GM12874 (cell line): ENCODE results near the gene SCAF8.

ENCODE experiments used
- TF ChIP-seq, protein P1 (sequence below): IDR thresholded peaks from 2 replicates; pipeline ENCODE4 v1.5.1; 2011; ENCODE audit warnings: low read depth, mild to moderate bottlenecking, control low read depth, low read length, moderate library complexity; ENCODE audit not compliant: insufficient read depth

SCAF8 gene

GRCh38 chr6:154719854-154720253, 13.4 kb upstream of the SCAF8 start:
- TF ChIP-seq, protein P1, sequence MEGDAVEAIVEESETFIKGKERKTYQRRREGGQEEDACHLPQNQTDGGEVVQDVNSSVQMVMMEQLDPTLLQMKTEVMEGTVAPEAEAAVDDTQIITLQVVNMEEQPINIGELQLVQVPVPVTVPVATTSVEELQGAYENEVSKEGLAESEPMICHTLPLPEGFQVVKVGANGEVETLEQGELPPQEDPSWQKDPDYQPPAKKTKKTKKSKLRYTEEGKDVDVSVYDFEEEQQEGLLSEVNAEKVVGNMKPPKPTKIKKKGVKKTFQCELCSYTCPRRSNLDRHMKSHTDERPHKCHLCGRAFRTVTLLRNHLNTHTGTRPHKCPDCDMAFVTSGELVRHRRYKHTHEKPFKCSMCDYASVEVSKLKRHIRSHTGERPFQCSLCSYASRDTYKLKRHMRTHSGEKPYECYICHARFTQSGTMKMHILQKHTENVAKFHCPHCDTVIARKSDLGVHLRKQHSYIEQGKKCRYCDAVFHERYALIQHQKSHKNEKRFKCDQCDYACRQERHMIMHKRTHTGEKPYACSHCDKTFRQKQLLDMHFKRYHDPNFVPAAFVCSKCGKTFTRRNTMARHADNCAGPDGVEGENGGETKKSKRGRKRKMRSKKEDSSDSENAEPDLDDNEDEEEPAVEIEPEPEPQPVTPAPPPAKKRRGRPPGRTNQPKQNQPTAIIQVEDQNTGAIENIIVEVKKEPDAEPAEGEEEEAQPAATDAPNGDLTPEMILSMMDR = no peak

- TF ChIP-seq, protein P1 = no peak
These were observed 11.8 kb upstream of the SCAF8 start for GRCh38 chr6:154721460-154721859.

- TF ChIP-seq, protein P1 = no peak
These were observed 6.3 kb upstream of the SCAF8 start for GRCh38 chr6:154726887-154727286.

GRCh38 chr6:154731296-154732218, 1.7 kb upstream of the SCAF8 start:
- TF ChIP-seq, protein P1 = no peak

GRCh38 chr6:154732538-154733182, 556 bp upstream of the SCAF8 start:
- TF ChIP-seq, protein P1 = no peak

- TF ChIP-seq, protein P1 = no peak
These were observed 588 bp downstream of the SCAF8 start for GRCh38 chr6:154733626-154734382.

DNA sequence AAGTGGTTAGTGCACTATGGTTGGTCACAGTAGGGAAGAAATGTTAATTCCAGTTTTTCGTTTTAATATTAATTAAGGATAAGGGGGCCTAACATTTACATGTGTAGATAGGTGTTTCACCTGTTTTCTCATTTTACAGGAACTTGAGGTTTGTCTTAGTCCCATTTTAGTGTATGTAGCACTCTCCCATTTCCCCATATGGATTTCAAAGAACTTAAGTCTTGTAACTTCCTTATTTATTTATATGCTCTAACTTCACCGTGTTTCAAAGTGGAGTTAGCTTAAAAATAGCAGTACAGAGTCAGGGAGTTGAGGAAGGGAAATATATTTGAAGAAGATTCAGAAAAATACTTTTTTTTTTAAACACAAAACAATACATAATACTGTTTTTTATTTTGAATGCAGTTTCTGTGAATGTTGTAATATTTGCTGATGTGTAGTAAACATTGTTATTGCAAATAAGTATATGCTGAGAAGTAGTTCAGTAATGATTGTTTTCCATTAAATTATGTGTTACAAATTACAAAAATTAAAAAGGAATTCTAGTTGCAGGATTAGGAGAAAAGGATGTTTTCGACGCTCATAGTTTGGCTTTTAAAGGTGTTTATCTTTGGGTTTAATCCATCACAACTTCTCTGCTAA, 3.5 kb downstream of the SCAF8 start:
- TF ChIP-seq, protein P1 = no peak
